Activated CD4-positive, CD25-positive, alpha-beta regulatory T cell (primary cell): ENCODE data around the gene ADAMTS7.
"Not testable (repeated sequence)": the region's sequence is repeated elsewhere in the genome, so short reads cannot be mapped to it uniquely, and the experiment has no call there.

Source experiments
- DNase-seq, 4 experiments: peaks; one replicate each; lab custom pipeline; 2025; lab: John Stamatoyannopoulos, UW

Gene ADAMTS7, protein sequence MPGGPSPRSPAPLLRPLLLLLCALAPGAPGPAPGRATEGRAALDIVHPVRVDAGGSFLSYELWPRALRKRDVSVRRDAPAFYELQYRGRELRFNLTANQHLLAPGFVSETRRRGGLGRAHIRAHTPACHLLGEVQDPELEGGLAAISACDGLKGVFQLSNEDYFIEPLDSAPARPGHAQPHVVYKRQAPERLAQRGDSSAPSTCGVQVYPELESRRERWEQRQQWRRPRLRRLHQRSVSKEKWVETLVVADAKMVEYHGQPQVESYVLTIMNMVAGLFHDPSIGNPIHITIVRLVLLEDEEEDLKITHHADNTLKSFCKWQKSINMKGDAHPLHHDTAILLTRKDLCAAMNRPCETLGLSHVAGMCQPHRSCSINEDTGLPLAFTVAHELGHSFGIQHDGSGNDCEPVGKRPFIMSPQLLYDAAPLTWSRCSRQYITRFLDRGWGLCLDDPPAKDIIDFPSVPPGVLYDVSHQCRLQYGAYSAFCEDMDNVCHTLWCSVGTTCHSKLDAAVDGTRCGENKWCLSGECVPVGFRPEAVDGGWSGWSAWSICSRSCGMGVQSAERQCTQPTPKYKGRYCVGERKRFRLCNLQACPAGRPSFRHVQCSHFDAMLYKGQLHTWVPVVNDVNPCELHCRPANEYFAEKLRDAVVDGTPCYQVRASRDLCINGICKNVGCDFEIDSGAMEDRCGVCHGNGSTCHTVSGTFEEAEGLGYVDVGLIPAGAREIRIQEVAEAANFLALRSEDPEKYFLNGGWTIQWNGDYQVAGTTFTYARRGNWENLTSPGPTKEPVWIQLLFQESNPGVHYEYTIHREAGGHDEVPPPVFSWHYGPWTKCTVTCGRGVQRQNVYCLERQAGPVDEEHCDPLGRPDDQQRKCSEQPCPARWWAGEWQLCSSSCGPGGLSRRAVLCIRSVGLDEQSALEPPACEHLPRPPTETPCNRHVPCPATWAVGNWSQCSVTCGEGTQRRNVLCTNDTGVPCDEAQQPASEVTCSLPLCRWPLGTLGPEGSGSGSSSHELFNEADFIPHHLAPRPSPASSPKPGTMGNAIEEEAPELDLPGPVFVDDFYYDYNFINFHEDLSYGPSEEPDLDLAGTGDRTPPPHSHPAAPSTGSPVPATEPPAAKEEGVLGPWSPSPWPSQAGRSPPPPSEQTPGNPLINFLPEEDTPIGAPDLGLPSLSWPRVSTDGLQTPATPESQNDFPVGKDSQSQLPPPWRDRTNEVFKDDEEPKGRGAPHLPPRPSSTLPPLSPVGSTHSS (N-terminal part only)

DNA sequence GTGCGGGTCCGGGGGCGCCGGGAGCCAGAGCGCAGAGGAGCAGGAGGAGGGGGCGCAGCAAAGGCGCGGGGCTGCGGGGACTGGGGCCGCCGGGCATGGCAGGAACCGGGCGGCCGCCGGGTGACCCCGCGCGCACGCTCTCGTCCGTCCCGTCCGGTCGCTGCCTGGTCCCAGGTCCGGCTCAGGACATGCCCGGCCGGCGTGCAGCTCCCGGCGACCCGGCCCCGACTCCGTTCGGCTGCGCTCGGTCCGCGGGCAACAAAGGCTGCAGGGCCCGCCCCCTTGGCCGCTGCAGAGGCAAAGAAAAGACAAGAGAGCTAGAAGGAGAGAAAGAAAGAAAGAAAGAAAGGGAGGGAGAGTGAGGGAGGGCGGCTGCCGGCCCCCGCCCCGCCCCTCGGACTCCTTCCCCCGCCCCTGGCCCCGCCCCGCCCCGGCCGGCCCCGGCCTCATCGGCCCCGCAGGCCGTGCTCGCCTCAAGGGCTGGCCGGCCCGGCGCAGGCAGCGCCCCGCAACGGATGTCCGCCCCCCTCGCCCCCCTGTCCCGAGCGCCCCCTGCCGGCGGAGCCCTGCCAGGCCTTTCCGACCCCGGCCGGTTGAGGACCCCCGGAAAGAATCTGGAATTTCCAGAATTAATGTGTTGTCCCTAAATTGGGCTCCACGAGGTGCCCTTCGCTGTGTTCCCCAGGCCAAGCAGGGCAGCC, at the start of gene ADAMTS7:
ADAMTS7 (minus strand) TSS at position 341 of the 701 bp plus-strand sequence; CDS start at position 97, 244 bp downstream.
- peak; percentile 21 to 35 (median 28) for DNase-seq

DNA sequence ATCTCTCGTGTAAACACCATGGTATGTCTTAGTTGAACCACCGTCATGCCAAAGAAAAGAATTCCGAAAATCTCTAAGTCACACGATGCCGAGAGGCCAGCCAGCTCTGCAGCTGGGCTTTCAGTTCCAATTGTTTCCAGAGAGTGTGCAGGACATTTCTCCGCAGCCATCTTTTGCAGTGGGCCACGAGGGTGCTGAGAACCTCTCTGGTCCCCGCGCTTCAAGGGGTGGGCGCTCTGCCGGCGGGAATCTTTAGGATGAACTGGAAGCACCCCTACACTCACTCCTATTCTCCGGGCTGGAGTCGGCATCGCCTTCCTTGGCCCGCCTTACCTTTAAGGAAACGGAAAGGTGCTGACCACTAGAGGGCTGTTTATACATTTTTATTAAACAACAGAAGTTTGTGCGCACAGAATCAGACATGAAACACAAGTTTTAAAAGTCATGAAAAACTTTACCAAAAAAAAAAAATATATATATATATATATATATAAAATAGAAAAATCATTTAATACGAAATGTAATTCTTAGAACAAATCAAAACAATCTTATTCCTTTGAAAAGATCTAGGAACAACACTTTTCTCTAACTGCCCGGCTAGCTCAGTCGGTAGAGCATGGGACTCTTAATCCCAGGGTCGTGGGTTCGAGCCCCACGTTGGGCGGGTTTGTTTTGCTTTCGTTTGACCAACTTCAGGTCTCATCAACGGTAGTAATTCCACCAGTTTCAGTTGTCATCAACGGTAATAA, 48.9 kb upstream of the ADAMTS7 start:
- peak in 3 of 4 experiments; percentile 5 to 74 (median 55) for DNase-seq

DNA sequence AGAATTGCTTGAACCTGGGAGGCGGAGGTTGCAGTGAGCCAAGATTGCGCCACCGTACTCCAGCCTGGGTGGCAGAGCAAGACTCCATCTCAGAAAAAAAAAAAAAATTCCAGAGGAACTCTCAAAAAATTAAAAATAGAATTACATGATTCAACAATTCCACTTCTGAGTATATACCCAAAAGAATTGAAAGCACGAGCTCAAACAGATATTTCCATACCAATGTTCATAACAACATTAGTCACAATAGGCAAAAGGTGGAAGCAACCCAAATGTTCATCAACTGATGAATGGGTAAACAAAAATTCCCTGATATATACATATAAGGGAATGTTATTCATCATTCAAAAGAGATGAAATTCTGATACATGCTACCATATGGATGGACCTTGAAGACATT, 44.5 kb upstream of the ADAMTS7 start:
- no peak for DNase-seq

DNA sequence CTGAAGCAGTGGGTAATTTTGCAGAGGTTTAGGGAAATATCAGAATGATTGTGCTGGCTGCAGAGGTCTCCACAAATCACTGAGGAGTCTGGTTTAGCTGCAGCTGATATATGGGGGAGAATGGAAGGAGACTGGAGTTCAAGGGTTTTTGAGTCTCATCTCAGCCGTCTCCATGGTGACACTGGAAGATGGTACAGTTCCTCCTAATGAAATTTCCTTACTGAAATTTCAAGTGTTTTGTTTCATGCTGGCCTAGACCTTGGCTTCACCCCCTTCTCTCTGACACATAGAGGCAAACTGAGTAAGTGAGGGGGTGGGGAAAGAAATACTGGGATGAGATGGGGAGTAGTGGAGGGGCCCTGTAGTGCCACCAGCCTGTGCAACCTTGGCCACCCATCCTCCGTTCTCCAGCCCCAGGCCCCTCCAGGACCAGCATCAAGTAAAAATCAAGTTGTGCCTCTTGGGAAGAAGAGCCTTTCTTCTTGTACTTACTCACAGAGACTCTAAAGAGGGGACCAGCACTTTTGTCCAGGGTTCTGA, 43.6 kb upstream of the ADAMTS7 start:
- no peak for DNase-seq

DNA sequence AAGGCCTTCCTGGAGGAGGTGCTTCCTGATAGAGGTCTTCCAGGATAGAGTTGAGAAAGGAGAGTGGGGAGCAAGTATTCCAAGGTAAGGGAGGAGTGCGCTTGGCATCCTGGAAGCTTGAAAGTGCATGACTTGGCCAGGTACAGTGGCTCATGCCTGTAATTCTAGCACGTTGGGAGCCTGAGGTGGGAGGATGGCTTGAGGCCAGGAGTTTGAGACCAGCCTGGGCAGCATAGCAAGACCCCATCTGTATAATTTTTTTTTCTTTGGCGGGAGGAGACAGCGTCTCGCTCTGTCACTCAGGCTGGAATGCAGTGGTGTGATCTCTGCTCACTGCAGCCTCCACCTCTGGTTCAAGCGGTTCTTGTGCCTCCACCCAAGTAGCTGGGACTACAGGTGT, 42.2 kb upstream of the ADAMTS7 start:
- no peak for DNase-seq

DNA sequence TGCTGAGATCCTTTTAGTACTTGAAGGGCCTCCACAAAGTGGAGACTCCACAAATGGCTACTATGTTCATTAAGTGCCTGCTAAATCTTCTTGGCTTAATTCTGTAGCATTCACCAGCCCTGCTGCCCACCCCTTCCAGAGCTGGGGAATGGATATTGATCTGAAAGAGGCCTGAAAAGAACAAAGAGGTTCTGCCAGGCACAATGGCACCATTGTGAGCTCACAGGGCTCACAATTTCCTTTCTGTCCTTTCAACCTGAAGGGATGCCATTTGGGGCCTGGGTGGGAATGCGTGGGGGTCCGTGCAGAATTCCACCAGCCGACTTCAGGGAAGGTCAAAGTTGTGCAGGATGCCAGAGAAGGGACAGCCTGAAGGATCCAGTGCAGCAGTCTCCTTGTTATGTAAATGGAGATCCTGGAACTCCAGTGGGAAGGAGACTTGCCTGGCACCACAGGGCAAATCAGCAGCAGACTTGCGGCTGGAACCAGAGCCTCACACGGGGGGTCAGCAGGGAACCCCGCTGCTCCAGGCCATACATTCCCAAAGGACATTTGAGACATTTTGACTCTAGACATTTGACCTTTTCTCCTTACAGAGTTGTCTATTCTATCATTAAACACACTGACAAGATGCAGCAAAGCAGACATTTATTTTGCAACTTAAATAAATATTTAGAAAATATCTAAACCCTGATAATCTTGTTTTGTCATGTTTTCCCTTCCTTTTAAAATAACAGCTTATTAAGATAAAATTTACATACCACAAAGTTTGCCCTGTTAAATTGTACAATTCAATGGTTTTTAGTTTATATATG, 39.9 kb upstream of the ADAMTS7 start:
- no peak for DNase-seq

DNA sequence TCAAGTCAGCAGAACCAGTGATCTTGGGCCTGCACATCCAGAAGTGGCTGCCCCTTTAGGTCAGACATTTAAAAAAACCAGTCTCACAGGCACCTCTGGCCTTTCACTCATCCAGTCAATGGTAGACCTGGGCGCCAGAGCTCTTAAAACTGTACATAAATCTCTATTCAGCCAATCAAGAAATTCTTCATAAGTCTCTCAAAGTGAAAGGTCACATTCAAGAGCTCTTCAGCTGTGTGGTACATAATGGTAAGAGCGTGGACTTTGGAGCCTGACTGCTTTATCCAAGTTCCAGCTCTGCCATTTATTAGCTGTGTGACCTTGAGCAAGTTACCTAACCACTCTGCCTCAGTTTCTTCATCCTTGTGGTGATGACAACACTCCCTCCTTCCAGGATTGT, 39.1 kb upstream of the ADAMTS7 start:
- DNase-seq: no peak

DNA sequence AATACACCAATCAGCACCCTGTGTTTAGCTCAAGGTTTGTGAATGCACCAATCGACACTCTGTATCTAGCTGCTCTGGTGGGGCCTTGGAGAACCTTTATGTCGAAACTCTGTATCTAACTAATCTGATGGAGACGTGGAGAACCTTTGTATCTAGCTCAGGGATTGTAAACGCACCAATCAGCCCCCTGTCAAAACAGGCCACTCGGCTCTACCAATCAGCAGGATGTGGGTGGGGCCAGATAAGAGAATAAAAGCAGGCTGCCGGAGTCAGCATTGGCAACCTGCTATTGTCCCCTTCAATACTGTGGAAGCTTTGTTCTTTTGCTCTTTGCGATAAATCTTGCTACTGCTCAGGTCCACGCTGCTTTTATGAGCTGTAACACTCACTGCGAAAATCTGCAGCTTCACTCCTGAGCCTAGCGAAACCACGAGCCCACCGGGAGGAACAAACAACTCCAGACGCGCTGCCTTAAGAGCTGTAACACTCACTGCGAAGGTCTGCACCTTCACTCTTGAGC, 36.2 kb upstream of the ADAMTS7 start:
- not testable (repeated sequence) for DNase-seq

DNA sequence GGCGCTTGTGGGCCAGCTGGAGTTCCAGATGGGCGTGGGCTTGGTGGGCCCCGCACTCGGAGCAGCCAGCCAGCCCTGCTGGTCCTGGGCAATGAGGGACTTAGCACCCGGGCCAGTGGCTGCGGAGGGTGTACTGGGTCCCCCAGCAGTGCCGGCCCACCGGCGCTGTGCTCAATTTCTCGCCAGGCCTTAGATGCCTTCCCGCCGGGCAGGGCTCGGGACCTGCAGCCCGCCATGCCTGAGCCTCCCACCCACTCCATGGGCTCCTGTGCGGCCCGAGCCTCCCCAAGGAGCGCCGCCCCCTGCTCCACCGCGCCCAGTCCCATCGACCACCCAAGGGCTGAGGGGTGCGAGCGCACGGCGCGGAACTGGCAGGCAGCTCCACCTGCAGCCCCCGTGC, 35.6 kb upstream of the ADAMTS7 start:
- not testable (repeated sequence) for DNase-seq

DNA sequence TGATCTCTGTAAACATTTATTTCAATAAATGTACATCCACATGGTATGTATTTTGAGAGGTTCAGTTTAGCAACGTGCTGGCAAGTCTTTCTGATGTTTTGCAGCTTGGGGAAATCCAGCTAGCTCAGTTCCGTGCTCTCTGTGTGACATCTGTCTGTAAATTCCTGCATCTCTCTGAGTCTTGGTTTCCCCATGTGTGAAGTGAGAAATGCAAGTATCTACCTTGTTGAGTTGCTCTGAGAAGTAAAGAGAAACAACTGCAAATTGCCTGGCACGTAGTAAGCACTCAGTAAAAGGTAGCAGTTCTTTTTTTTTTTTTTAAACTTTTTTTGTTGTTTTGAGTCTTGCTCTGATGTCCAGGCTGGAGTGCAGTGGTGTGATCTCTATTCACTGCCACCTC, 31.3 kb upstream of the ADAMTS7 start:
- DNase-seq: no peak

DNA sequence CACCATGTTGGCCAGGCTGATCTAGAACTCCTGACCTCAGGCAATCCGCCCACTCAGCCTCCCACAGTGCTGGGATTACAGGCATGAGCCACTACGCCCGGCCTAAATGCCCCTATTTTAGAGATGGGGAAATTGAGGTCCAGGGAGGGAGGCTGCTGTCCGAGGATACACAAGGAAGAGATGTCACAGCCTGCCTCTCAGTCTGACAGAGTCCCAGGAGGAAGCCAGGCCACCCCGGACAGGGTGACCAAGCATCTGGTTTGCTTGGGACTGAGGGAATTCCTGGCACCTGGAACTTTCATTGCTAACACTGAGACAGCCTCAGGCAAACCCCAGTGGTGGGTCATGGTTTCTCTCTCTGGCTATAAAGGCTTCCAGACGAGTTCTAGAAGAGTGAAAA, 30.6 kb upstream of the ADAMTS7 start:
- no peak for DNase-seq

DNA sequence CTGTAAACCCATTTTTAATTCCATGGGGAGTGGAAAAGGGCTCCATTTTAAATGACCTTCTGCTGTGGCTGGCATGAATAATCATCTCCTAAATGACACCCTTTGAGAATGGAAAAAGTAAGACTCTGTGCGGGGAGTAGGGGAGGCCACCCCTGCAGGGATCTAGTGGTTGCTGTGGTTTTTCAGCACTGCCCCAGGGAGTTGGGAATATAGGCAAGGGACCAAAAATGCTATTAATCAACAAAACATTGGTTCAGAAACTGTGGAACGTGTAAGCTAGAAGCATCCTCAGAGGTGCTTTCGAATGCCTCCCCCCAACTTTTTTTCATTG, 30.1 kb upstream of the ADAMTS7 start:
- DNase-seq: no peak

DNA sequence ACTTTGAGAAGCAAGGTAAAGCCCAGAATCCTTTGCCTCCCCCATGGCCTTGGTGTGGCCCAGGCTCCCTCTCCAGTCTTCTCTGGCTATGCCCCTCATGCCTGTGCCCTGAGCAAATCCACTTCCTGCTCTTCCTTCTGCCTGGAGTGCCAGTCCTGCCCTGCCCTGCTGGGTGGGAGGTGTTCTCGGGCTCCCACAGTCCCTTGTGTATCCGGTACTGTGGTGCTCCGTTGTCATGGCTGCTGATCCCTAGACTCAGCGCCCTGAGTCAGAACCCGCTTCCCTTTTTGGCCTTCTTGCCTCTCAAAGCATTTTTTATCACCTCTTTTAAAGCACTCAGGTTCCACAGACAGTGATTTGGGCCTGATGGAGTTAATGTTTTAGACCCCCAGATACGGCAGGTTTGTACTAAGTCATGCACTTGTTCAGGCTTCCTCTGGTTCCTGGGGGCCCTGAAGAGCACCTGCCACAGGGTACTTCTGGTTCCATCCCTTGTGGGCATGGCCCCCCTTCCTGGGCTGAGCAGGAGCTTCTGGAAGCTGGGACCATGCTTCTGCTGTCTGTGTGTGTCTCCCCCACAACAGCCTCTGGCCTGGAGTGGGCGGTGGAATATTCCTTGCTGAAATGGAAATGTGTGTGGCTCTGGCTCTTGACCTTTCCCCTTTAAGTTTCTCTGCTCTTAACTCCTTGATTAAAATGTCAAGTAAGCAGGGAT, 29.6 kb upstream of the ADAMTS7 start:
- DNase-seq: no peak

DNA sequence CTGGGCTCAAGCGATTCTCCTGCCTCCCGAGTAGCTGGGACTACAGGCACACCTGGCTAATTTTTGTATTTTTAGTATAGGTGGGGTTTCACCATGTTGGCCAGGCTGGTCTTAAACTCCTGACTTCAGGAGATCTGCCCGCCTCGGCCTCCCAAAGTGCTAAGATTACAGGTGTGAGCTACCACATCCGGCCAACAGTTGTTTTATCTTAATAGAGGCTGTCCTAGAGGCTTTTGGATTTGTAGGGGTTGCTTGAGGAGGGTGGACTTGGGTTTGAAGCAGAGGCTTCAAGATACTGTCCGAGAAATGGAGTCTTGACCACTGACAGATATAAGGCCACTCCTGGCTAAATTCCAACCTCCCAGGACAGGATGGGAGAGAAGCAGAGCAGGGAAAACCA, 27.9 kb upstream of the ADAMTS7 start:
- not testable (repeated sequence) for DNase-seq

DNA sequence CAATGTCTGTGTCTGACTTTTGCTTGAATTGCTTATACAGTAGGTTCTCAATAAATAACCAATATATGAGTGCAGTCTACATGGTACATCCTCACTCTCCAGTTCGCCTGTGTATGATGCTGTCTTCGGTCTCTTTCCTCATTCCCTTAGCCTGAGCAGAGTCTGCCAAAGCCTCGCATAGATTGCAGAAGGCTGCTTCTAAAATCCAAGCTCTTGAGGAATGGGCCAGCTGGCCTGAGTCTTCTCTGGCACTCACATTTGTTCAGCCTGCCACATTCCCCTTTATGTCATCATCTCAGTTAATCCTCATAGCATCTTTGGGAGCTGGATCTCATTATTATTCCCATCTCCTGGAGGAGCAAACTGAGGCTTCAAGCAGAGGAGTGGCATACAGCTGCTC, 27.2 kb upstream of the ADAMTS7 start:
- DNase-seq: no peak

DNA sequence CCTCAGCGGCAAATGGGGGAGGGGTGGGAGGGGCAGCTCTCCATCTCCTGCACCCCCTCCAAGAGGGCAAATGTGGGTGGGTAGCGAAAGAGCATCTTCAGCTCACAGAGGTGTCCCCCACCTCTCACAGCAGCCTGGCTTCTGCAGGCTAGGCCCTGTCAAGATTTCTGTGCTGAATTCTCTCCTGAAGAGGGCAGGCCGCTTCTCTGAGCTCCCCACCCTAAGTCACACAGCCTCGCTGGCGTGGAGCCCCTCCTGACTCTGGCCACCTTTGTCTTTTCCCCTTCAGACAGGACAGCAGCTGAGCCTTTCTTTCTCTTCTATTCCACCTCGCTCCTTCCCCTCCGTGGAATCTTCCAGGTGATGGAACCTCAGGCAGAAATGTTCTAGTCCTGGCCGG, 26.3 kb upstream of the ADAMTS7 start:
- no peak for DNase-seq

DNA sequence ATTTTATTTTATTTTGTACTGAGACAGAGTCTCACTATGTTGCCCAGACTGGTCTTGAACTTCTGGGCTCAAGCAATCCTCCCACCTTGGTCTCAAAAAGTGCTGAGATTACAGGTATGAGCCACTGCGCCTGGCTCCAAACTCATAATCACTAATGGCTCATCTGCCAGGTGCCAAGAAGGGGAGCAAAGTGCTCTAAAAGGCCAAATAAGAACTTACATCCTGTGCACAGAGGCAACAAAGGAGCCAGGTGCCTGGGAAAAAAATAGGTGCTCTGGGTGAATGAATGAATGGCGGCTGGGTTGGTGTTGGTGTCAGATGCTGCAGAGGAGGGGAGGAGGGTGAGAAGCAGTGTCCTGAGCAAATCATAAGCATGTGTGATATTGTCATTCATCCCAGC, 25.9 kb upstream of the ADAMTS7 start:
- no peak for DNase-seq

DNA sequence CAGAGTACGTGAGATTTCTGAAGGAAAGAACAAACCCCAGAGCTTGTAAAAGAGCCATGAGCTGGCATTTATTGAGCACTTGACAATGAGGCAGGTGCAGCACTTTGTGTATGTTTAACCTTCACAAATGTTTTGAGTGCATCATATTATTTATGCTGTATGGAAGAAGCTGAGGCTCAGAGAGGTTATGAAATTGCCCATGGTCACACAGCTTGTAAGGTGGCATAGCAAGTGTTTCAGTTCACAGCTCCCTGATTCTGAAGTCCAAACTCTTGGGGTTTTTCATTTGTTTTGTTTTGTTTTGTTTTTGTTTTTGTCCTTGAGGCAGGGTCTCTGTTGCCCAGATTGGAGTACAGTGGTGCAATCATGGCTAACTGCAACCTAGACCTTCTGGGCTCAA, 25.1 kb upstream of the ADAMTS7 start:
- DNase-seq: no peak
